GM18870 (cell line): ENCODE measurements around the gene GTPBP4.
A peak's percentile ranks its signal among the peaks of the same experiment; 100 is the strongest.

ENCODE experiments used
- ATAC-seq: cut with Tn5 transposase; IDR thresholded peaks from one replicate; pipeline ENCODE4 v1.9.1; 2021; ENCODE audit warnings: moderate library complexity; ENCODE audit not compliant: unreplicated experiment

GTPBP4 gene

GRCh38 chr10:987870-988666, at the start of gene GTPBP4:
Gene GTPBP4, plus strand, starts transcription at chr10:988434. Its CDS starts 46 bp downstream, at chr10:988480.
- ATAC-seq, result peak; percentile 89

GRCh38 chr10:938941-939678, 49.1 kb upstream of the GTPBP4 start:
- ATAC-seq, result no peak

GRCh38 chr10:943334-944033, 44.8 kb upstream of the GTPBP4 start:
- peak; percentile 54 for ATAC-seq

- no peak for ATAC-seq
These were observed 44.0 kb upstream of the GTPBP4 start for GRCh38 chr10:944034-944831.

- no peak for ATAC-seq
These were observed 42.5 kb upstream of the GTPBP4 start for GRCh38 chr10:945778-946177.

GRCh38 chr10:947051-947450, 41.2 kb upstream of the GTPBP4 start:
- ATAC-seq, result no peak

- no peak for ATAC-seq
These were observed 40.4 kb upstream of the GTPBP4 start for GRCh38 chr10:947881-948280.

GRCh38 chr10:948347-948746, 39.9 kb upstream of the GTPBP4 start:
- no peak for ATAC-seq

- ATAC-seq, result no peak
These were observed 38.8 kb upstream of the GTPBP4 start for GRCh38 chr10:949446-949845.

- no peak for ATAC-seq
These were observed 34.4 kb upstream of the GTPBP4 start for GRCh38 chr10:953836-954235.

- no peak for ATAC-seq
These were observed 33.8 kb upstream of the GTPBP4 start for GRCh38 chr10:954396-954795.

- ATAC-seq, result no peak
These were observed 33.0 kb upstream of the GTPBP4 start for GRCh38 chr10:955127-955819.

GRCh38 chr10:955820-956217, 32.4 kb upstream of the GTPBP4 start:
- ATAC-seq, result no peak

GRCh38 chr10:958106-958505, 30.1 kb upstream of the GTPBP4 start:
- ATAC-seq, result no peak

GRCh38 chr10:958856-959255, 29.4 kb upstream of the GTPBP4 start:
- no peak for ATAC-seq

GRCh38 chr10:962342-962741, 25.9 kb upstream of the GTPBP4 start:
- ATAC-seq, result no peak

GRCh38 chr10:963186-963585, 25.0 kb upstream of the GTPBP4 start:
- ATAC-seq, result no peak

- no peak for ATAC-seq
These were observed 24.6 kb upstream of the GTPBP4 start for GRCh38 chr10:963655-964054.

- no peak for ATAC-seq
These were observed 23.8 kb upstream of the GTPBP4 start for GRCh38 chr10:964321-964987.

- no peak for ATAC-seq
These were observed 23.2 kb upstream of the GTPBP4 start for GRCh38 chr10:964988-965417.
